ENCODE measurements around the gene MYO1B. TPM values are rescaled to one million over a fixed set of nuclear protein-coding genes. Genes with fewer than 3 reads are reported as not detected.
A peak's percentile ranks its signal among the peaks of the same experiment; 100 is the strongest.

MYO1B gene
- total RNA-seq, 1 experiment from 2014 or later = 241 TPM

- Mint-ChIP-seq H3K4me1 (ENCODE audit: insufficient read depth, unreplicated experiment) (peaks cover 38% of the 10 kb centered on the region), H3K27ac (ENCODE audit: low read depth, unreplicated experiment) (peak overlapping the region; percentile 82), H3K27me3 (ENCODE audit: insufficient read depth, unreplicated experiment) (no peaks in the 10 kb centered on the region), H3K9me3 (ENCODE audit: unreplicated experiment) (peaks cover 10% of the 10 kb centered on the region), H3K36me3 (ENCODE audit: insufficient read depth, unreplicated experiment) (no peaks in the 10 kb centered on the region), H3K4me3 (ENCODE audit: unreplicated experiment) (no peak overlapping the region)
- CTCF ChIA-PET = interaction anchor here (0.6 to 4.6 kb wide), 36 partner anchors 9 to 635 kb away, joined by 3 to 42 read pairs (median 4); no protein-coding TSS in a partner anchor
- peak; percentile 51 for TF ChIP-seq CTCF (IDR thresholded peaks at IDR 0.05; ENCODE audit: unreplicated experiment)
- POLR2A ChIA-PET = interaction anchor here (0.7 to 2.8 kb wide), 5 partner anchors 16 to 269 kb away, joined by 3 to 17 read pairs (median 10); no protein-coding TSS in a partner anchor
- intact Hi-C loops (cut with micrococcal nuclease) = loop anchor here (1.0 to 5.0 kb wide), 3 partner anchors 28 to 283 kb away; no protein-coding TSS in a partner anchor
- peak; percentile 87 for DNase-seq (ENCODE audit: unreplicated experiment)
- BruUV-seq (replicated peaks) = no TSS peak
These were observed 26.8 kb upstream of the MYO1B start for GRCh38 chr2:191218292-191218898.

GRCh38 chr2:191220671-191221070 is 24.5 kb upstream of the MYO1B start:
- H3K9me3 Mint-ChIP-seq (ENCODE audit: unreplicated experiment) = peaks cover 10% of the 10 kb centered on the region
- H3K27me3 Mint-ChIP-seq (ENCODE audit: insufficient read depth, unreplicated experiment) = no peaks in the 10 kb centered on the region
- no peak overlapping the region for H3K4me3 Mint-ChIP-seq (ENCODE audit: unreplicated experiment)
- POLR2A ChIA-PET = no interaction called here
- BruUV-seq (replicated peaks) = no TSS peak
- no peak for DNase-seq (ENCODE audit: unreplicated experiment)
- no peak overlapping the region for H3K27ac Mint-ChIP-seq (ENCODE audit: low read depth, unreplicated experiment)
- no peak for TF ChIP-seq CTCF (IDR thresholded peaks at IDR 0.05; ENCODE audit: unreplicated experiment)
- intact Hi-C loops (cut with micrococcal nuclease) = no loop called here
- H3K4me1 Mint-ChIP-seq (ENCODE audit: insufficient read depth, unreplicated experiment) = peaks cover 38% of the 10 kb centered on the region
- no peaks in the 10 kb centered on the region for H3K36me3 Mint-ChIP-seq (ENCODE audit: insufficient read depth, unreplicated experiment)
- CTCF ChIA-PET = interaction anchor here (0.6 to 4.6 kb wide), 3 partner anchors 27 to 280 kb away, joined by 3 to 42 read pairs (median 5); no protein-coding TSS in a partner anchor

GRCh38 chr2:191221666-191222065 is 23.5 kb upstream of the MYO1B start:
- no peak overlapping the region for H3K27ac Mint-ChIP-seq (ENCODE audit: low read depth, unreplicated experiment)
- ChIA-PET CTCF (interaction anchor here (0.7 to 1.2 kb wide), 2 partner anchors 22 to 54 kb away, joined by 3 to 4 read pairs; no protein-coding TSS in a partner anchor), POLR2A (no interaction called here)
- DNase-seq (ENCODE audit: unreplicated experiment) = no peak
- no peak overlapping the region for H3K4me3 Mint-ChIP-seq (ENCODE audit: unreplicated experiment)
- H3K27me3 Mint-ChIP-seq (ENCODE audit: insufficient read depth, unreplicated experiment) = no peaks in the 10 kb centered on the region
- intact Hi-C loops (cut with micrococcal nuclease) = no loop called here
- no peaks in the 10 kb centered on the region for H3K36me3 Mint-ChIP-seq (ENCODE audit: insufficient read depth, unreplicated experiment)
- peaks cover 43% of the 10 kb centered on the region for H3K4me1 Mint-ChIP-seq (ENCODE audit: insufficient read depth, unreplicated experiment)
- peaks cover 10% of the 10 kb centered on the region for H3K9me3 Mint-ChIP-seq (ENCODE audit: unreplicated experiment)
- no peak for TF ChIP-seq CTCF (IDR thresholded peaks at IDR 0.05; ENCODE audit: unreplicated experiment)
- no TSS peak for BruUV-seq (replicated peaks)

- H3K4me3 Mint-ChIP-seq (ENCODE audit: unreplicated experiment) = no peak overlapping the region
- peak; percentile 9 for DNase-seq (ENCODE audit: unreplicated experiment)
- intact Hi-C loops (cut with micrococcal nuclease) = no loop called here
- peaks cover 10% of the 10 kb centered on the region for H3K9me3 Mint-ChIP-seq (ENCODE audit: unreplicated experiment)
- no peaks in the 10 kb centered on the region for H3K36me3 Mint-ChIP-seq (ENCODE audit: insufficient read depth, unreplicated experiment)
- CTCF ChIA-PET = interaction anchor here (0.7 to 1.2 kb wide), 4 partner anchors 20 to 279 kb away, joined by 3 to 5 read pairs (median 4); no protein-coding TSS in a partner anchor
- peak overlapping the region; percentile 68 for H3K27ac Mint-ChIP-seq (ENCODE audit: low read depth, unreplicated experiment)
- TF ChIP-seq CTCF (IDR thresholded peaks at IDR 0.05; ENCODE audit: unreplicated experiment) = no peak
- POLR2A ChIA-PET = no interaction called here
- H3K4me1 Mint-ChIP-seq (ENCODE audit: insufficient read depth, unreplicated experiment) = peaks cover 40% of the 10 kb centered on the region
- no TSS peak for BruUV-seq (replicated peaks)
- no peaks in the 10 kb centered on the region for H3K27me3 Mint-ChIP-seq (ENCODE audit: insufficient read depth, unreplicated experiment)
These were observed 22.7 kb upstream of the MYO1B start for GRCh38 chr2:191222507-191222906.

All from MCF 10A (cell line).